GM12892 (cell line): ENCODE measurements around the gene DLG4.

ENCODE experiments used
- DNase-seq: peaks from one replicate; pipeline ENCODE4 v3.0.0; 2011; ENCODE audit not compliant: insufficient read length
- FAIRE-seq: peaks from 2 replicates; lab custom pipeline; 2011; peaks lifted over from hg19 to GRCh38; lab: Jason Lieb, UNC
- POLR2A ChIP-seq: IDR thresholded peaks from 2 replicates; pipeline ENCODE4 v1.6.1; 2011; ENCODE audit warnings: low read depth, low read length, control low read depth
- POLR2AphosphoS5 ChIP-seq: IDR thresholded peaks from 2 replicates; pipeline ENCODE4 v1.6.1; 2011; ENCODE audit warnings: low read depth, low read length, control low read depth
- TAF1 ChIP-seq: IDR thresholded peaks from 2 replicates; pipeline ENCODE4 v1.6.1; 2011; ENCODE audit warnings: low read depth, mild to moderate bottlenecking, control low read depth, low read length, borderline replicate concordance

DLG4 gene

GRCh38 chr17:7208027-7208571 is 11.5 kb downstream of the DLG4 start:
- TF ChIP-seq POLR2A, result no peak
- FAIRE-seq (no peak), DNase-seq (no peak)

GRCh38 chr17:7207120-7208001 is 12.3 kb downstream of the DLG4 start:
- DNase-seq, result no peak
- no peak for FAIRE-seq
- no peak for TF ChIP-seq POLR2AphosphoS5
- TF ChIP-seq TAF1, result no peak
- no peak for TF ChIP-seq POLR2A

- DNase-seq (no peak), FAIRE-seq (peak; percentile 50)
- TF ChIP-seq POLR2AphosphoS5, result no peak
- TF ChIP-seq TAF1, result no peak
- no peak for TF ChIP-seq POLR2A
Measured at GRCh38 chr17:7205561-7205960, 14.1 kb downstream of the DLG4 start.

- DNase-seq (peak; percentile 97), FAIRE-seq (peak; percentile 94)
- peak; percentile 20; the same call in 1 of the 2 replicates for TF ChIP-seq POLR2A
- no peak for TF ChIP-seq POLR2AphosphoS5
Measured at GRCh38 chr17:7204828-7205461, 14.7 kb downstream of the DLG4 start.

- no peak for DNase-seq
- FAIRE-seq, result peak; percentile 77
- TF ChIP-seq POLR2A (no peak), TAF1 (no peak), POLR2AphosphoS5 (no peak)
Measured at GRCh38 chr17:7204336-7204735, 15.3 kb downstream of the DLG4 start.

- FAIRE-seq (no peak), DNase-seq (no peak)
- TF ChIP-seq POLR2AphosphoS5, result no peak
- TF ChIP-seq TAF1, result no peak
- TF ChIP-seq POLR2A, result no peak
Measured at GRCh38 chr17:7203391-7203790, 16.2 kb downstream of the DLG4 start.

GRCh38 chr17:7196651-7197401 is 22.8 kb downstream of the DLG4 start:
- DNase-seq (no peak), FAIRE-seq (no peak)
- TF ChIP-seq POLR2A (no peak), POLR2AphosphoS5 (no peak), TAF1 (no peak)

- no peak for DNase-seq
- no peak for FAIRE-seq
- TF ChIP-seq POLR2A (no peak), TAF1 (no peak), POLR2AphosphoS5 (no peak)
Measured at GRCh38 chr17:7195971-7196370, 23.7 kb downstream of the DLG4 start.

GRCh38 chr17:7192271-7192937 is 27.2 kb downstream of the DLG4 start:
- TF ChIP-seq POLR2A (no peak), TAF1 (no peak), POLR2AphosphoS5 (no peak)
- FAIRE-seq, result no peak
- no peak for DNase-seq

- FAIRE-seq, result peak; percentile 17
- DNase-seq, result peak; percentile 71
- TF ChIP-seq POLR2A (no peak), POLR2AphosphoS5 (no peak), TAF1 (no peak)
Measured at GRCh38 chr17:7191571-7192270, 27.9 kb downstream of the DLG4 start.
